Amniotic epithelial cell (primary cell): ENCODE data around the gene SLC35F3.
"Not testable (repeated sequence)": the region's sequence is repeated elsewhere in the genome, so short reads cannot be mapped to it uniquely, and the experiment has no call there.

Source experiments
- DNase-seq: peaks from one replicate; pipeline ENCODE4 v3.0.0-alpha.2; 2010; ENCODE audit warnings: low read depth

SLC35F3 gene

GRCh38 chr1:234226113-234226818 lies 321.8 kb downstream of the SLC35F3 start:
- DNase-seq = no peak

GRCh38 chr1:234226819-234227165 lies 322.3 kb downstream of the SLC35F3 start:
- DNase-seq = no peak

GRCh38 chr1:234229581-234230387 lies 325.3 kb downstream of the SLC35F3 start:
- DNase-seq = no peak

- peak; percentile 7 for DNase-seq
Measured at GRCh38 chr1:234230414-234230862, 326.0 kb downstream of the SLC35F3 start.

GRCh38 chr1:234231061-234231892 lies 326.8 kb downstream of the SLC35F3 start:
- DNase-seq = no peak

- DNase-seq = no peak
Measured at GRCh38 chr1:234231893-234232276, 327.4 kb downstream of the SLC35F3 start.

GRCh38 chr1:234234199-234234598 lies 329.7 kb downstream of the SLC35F3 start:
- no peak for DNase-seq

GRCh38 chr1:234235434-234235881 lies 331.0 kb downstream of the SLC35F3 start:
- no peak for DNase-seq

- no peak for DNase-seq
Measured at GRCh38 chr1:234237393-234237792, 332.9 kb downstream of the SLC35F3 start.

- no peak for DNase-seq
Measured at GRCh38 chr1:234238060-234238459, 333.6 kb downstream of the SLC35F3 start.

- no peak for DNase-seq
Measured at GRCh38 chr1:234239515-234239914, 335.0 kb downstream of the SLC35F3 start.

- no peak for DNase-seq
Measured at GRCh38 chr1:234239936-234240335, 335.5 kb downstream of the SLC35F3 start.

- DNase-seq = no peak
Measured at GRCh38 chr1:234240680-234241079, 336.2 kb downstream of the SLC35F3 start.

GRCh38 chr1:234241941-234242490 lies 337.5 kb downstream of the SLC35F3 start:
- no peak for DNase-seq

- no peak for DNase-seq
Measured at GRCh38 chr1:234243521-234244260, 339.2 kb downstream of the SLC35F3 start.

GRCh38 chr1:234244482-234244881 lies 340.0 kb downstream of the SLC35F3 start:
- no peak for DNase-seq

GRCh38 chr1:234246638-234247116 lies 342.2 kb downstream of the SLC35F3 start:
- DNase-seq = no peak

GRCh38 chr1:234247746-234248145 lies 343.3 kb downstream of the SLC35F3 start:
- DNase-seq = not testable (repeated sequence)

GRCh38 chr1:234250747-234251146 lies 346.3 kb downstream of the SLC35F3 start:
- no peak for DNase-seq

GRCh38 chr1:234253732-234254131 lies 349.3 kb downstream of the SLC35F3 start:
- DNase-seq = no peak

GRCh38 chr1:234256359-234256758 lies 351.9 kb downstream of the SLC35F3 start:
- peak; percentile 57 for DNase-seq
